HG03064 (cell line): Measurements from ENCODE around the gene GOLIM4.
"Not testable (repeated sequence)": the region's sequence is repeated elsewhere in the genome, so short reads cannot be mapped to it uniquely, and the experiment has no call there.

ENCODE experiments used
- ATAC-seq: cut with Tn5 transposase; IDR thresholded peaks from one replicate; pipeline ENCODE4 v1.9.1; 2021; ENCODE audit warnings: low read depth; ENCODE audit not compliant: unreplicated experiment

The GOLIM4 gene

DNA sequence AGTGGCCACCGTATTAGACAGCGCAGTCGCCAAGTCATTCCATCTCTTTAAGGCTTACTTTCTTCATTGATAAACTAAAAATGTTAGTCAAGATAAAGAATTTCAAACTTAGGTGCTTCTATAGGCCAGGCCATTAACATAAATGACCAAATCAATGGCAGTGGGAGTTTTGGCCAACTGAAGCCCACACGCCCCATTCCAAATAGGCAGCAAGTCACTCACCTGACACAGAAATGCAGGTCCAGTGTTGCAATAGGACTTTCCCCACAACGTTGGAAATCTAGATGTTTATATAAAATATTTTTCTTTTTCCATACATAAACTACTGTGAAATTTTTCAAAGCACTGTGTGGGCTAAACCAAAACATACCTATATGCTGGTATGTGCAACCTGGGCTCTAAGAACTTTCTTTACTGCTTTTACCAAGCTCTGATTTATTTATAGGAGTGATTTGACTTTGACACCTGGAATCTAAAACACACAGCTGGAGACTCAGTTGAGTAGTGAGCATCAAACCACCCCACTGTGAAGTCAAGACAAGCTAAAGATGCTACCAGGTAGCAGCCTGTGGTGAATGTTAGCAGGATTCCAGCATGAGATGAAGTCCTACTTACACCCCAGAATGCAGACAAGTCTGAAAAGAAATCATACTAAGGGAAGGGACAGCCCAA is 15.1 kb downstream of the GOLIM4 start:
- no peak for ATAC-seq

DNA sequence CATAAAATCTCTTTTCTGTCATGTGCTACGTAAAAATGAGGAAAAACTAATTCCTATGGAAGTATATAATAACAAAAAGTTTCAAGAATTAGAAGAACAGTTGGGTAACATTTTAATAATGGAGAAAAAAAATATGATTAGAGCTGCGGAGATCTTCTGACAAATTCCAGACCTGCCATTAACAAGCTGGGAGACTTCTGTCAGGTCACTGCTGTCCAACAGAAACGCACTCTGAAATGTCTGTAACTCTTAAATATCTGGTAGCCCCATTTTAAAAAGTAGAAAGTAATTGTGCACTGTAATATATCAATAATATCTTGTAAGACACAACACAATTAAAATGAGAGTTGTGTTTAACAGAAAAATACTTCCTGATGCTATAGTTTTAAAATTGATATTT is 15.7 kb downstream of the GOLIM4 start:
- ATAC-seq, result no peak

DNA sequence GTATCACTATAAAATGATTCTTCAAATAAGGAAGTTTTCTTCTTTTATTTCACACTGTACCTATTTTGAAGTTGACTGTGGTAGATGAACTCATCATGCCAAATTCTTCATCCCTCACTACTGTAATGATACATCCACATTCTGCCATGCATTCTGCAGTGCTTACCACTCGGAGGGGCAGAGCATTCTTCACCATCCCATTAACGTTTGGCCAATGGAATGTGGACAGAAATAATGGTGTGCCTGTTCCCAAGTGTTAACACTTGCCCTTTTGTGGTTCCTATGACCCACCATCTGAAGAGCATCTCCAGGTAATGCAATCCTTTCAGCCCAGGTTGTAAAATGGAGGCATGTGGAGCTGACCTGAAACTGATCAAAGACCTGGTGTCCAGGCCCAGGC is 18.6 kb downstream of the GOLIM4 start:
- no peak for ATAC-seq

DNA sequence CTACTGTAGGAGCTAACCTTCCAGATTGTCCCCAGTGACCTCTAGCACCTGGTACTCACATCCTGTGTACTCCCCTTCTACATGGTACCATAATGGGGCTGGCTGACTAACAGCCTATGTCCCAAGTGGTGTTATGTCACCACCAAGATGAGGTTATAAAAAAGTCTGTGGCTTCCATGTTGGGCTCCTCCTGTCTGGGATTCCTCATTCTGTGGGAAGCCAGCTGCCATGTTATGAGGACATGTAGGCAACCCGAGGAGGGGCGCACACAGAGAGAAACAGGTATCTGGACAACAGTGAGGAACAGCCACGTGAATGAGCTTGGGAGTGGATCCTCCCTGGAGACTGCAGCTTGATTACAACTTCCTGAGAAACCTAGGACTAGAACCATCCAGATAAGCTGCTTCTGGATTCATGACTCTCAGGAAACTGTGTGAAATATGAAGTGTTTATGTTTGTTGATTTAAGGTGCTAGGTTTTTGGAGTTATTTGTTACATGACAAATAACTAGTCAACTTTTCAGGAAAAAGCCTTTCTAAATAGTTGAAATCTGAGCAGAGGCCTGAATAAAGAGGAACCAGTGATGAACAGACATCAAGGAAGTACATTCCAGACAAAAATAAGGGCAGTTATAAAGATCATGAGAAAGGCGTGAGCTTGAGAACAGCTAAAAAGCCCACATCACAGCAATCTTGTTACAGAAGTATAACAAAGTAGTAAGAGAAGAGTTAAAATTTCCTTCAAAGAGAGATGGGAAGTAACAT is 21.7 kb downstream of the GOLIM4 start:
- ATAC-seq, result no peak

DNA sequence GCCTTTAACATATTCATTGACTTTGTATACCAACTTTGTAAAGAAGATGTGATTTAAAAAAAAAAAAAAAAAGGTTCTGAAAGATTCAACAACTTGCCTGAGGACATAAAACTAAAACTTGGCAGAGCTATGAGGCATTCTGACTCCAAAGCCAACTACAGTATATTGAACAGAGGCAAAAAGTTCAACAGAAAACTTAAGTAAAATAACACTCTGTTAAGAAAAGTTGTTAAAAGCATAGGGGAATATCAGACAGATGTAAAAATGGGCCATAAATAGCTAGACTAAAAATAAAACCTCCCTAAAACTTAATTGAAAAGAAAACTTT is 23.4 kb downstream of the GOLIM4 start:
- ATAC-seq, result no peak

DNA sequence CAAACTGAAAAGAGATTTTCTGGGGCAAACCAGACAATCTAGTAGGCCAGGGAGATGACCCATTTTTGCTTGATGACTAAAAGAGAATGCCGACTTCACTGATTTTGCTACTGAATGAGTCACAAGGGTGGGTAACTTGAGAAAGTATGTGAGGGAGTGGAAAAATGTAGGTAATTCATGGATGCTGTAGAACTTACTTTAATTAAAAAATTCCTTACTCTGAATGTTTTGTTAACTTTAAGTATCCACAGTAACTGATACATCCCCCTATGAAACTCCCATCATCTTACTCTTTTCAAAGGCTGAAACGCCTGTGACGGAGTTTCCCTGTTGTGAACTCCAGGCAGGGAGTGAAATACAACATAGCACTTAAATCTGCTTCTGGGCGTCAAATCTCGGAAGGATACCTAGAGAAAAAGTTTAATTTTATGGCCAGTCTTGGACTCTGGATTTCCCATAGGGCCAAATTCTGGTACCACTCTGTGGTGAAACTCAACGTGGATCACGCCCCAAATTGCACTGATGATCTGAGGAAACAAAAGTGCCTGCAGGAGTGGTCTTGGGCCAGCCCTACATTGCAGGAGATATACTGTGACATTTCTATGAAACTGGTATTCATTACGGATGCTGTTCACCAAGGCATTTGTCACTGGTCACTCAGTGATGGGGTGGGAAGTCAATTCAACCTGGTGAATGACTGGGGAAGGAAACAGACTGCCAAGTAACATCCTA is 24.0 kb downstream of the GOLIM4 start:
- ATAC-seq, result no peak

DNA sequence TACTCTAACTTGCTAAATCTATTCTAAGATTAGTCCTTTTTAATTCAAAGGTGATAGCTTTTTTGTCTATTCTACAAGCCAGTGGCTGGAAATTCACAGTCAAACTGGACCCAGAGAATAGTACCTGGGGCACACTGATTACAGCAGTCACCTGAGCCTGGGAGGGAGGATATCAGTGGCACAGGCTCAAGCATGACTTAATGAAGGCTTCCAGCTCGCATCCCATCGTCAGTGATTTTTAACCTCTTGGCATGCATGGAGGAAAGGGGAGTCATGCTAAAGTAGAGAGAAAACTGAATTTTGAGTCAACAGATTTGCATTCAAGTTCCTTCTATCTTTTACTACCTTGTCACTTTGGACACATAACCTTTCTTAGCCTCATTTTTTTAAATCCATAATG is 24.8 kb downstream of the GOLIM4 start:
- ATAC-seq, result no peak

DNA sequence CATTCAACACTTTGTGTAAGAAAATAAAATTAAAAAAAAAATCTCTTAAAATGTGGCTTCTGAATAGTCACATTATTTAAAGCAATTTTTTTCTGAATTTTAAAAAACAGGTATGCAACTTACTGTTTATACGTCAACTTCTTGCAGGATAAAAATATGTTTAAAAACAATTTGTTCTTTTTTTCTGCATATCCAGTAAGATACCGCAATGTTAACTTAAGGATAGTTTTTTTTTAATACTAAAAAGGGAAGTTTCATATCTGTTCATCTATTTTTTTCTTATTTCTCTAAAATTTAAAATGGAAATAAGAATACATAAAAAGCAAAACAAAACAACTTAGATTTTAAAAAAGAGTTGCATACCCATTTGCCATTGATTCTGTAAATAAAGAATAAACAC is 27.4 kb downstream of the GOLIM4 start:
- no peak for ATAC-seq

DNA sequence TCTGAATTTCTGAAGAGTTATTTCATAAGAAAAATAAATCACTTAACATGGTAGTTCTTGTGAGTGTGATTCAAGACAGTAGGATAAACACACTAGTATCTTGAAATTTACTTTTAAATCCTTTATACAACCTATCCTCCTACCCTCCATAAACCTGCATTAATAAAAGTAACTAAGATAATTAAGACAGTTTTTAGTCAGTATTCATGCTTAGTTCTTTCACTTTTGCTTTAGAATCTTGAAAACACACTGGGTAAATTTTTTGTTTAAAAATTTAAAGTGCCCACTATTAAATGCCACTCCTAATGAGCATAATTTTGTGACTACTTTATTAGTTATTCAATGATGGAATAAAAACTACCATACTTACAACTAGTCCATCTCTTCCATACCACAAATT is 28.8 kb downstream of the GOLIM4 start:
- no peak for ATAC-seq

DNA sequence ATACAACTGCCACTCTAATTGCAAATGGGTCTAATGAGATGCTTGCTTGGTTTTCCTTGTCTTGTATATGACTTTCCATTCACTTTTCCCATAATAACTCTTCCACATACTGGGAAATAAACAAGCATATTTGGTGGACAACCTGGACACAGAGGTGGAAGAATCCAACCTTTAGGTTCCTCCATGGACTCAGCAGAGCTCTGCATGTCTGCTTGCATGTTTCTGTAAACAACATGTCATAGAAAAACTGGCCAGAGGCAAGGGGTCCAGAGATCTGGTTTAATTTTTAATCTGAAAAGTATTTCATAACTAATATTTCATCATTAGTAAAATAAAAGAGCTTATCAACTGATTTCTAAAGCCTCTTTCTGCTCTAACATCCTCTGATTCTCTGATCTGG is 30.2 kb downstream of the GOLIM4 start:
- no peak for ATAC-seq

DNA sequence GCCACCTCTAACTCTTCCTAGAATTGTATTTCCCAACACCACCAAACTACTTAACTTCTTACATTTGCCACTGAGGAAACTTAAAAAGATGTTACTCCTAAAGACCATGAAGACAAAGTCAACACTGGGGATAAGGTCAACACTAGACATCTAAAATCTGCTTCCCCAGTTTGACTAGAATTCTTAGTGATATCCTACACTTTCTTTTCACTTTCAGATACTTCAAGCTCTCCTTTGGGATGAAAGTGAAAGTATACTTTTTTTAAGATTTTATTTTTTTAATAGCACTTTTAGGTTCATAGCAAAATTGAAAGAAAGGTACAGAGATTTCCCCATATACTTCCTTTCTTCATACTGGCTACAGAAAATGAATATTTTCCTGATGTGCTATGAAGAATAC is 32.6 kb downstream of the GOLIM4 start:
- ATAC-seq, result no peak

DNA sequence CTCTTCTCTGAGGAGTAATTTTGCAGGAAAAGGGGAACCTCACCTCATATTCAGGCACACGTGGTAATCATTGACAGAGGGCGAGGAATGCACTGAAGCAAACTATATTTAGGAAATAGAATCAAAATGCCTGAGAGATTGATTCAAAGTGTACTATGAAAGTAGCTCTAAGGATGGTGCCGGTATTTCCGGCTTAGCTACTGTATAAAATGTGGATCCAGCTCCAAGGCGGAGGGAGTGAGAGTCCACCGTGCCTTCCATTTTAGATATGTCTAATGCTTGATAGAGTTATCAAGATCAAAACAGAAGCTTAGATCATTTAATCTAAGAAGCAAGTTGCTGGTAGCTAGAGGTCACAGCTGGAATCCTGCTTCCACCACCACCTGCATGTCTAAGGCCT is 33.0 kb downstream of the GOLIM4 start:
- no peak for ATAC-seq

DNA sequence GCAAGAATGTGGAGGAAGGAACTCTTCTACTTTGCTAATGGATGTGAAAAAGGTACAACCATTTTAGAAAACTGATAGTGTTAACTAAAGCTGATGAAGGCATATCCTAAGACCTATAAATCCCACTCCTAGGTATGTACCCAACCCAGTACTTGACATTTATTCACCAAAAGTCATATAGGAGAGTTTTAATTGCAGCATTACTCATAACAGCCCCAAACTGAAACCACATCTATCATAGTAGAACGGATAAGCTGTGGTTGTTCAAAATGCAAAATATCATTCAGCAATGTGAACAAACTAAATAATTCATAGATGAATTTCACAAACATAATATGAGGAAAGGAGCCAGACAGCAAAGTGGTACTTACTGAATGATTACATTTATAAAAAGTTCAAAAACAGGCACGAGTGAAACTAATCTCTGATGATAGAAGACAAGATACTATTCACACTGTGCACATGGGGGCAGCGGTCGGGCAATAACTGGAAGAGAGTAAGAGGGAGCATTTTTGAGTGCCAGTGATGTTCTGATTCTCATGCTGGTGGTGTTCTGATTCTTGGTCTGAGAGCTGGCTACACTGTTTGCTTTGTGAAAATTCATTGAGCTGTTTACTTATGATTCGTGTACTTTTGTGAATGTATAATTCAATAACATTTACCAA is 34.3 kb downstream of the GOLIM4 start:
- peak; percentile 80 for ATAC-seq

DNA sequence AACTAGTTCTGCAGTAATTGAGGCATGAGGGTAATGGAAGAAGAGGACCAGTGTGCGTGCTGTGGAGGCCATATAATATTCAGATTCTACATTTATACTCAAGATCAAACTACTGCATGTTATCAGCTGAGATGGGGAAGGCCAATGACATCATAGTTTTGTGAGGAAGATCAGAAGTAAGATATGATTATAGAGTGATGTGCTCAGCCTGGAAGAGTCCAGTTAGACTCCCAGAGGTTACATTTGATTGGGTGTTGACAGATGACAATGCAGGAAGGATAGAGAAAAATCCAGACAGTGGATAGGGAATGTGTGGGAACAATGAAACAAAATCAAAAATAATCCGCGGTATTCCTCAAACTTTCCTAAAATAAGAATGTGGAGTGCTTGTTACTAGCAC is 35.4 kb downstream of the GOLIM4 start:
- ATAC-seq, result no peak

DNA sequence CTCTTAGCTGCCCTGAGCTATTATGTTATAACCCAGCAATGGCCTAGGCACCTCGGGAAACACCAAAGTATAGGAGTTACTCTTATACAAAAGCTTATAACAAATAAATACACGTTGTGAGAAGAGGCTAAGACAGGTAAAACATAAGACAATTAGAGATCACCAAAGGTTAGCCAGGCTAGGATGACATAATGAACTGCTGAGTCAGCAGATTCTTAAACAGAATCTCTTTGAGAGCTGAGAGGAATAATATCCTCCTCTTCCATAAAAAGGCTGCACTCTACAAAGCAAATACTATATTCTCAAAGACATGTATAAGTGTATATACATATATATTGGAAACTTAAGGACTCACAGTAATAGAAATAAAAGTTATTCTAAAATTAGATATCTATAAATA is 37.2 kb downstream of the GOLIM4 start:
- ATAC-seq, result no peak

DNA sequence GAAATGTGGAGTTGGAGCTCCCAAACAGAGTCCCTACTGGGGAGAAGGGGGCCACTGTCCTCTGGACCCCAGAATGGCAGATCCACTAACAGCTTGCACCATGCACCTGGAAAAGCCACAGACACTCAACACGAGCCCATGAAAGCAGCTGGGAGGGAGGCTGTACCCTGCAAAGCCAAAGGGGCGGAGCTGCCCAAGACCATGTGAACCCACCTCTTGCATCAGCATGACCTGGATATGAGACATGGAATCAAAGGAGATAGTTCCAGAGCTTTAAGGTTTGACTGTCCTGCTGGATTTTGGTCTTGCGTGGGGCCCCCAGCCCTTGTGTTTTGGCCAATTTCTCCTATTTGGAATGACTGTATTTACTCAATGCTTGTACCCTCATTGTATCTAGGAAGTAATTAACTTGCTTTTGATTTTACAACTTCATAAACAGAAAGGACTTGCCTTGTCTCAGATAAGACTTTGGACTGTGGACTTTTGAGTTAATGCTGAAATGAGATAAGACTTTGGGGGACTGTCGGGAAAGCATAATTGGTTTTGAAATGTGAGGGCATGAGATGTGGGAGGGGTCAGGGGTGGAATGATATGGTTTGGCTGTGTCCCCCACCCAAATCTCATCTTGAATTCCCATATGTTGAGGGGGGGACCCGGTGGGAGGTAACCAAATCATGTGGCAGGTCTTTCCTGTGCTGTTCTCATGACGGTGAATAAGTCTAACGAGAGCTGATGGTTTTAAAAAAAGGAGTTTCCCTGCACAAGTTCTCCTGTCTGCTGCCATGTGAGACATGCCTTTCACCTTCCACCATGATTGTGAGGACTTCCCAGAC is 39.1 kb downstream of the GOLIM4 start:
- ATAC-seq, result not testable (repeated sequence)

DNA sequence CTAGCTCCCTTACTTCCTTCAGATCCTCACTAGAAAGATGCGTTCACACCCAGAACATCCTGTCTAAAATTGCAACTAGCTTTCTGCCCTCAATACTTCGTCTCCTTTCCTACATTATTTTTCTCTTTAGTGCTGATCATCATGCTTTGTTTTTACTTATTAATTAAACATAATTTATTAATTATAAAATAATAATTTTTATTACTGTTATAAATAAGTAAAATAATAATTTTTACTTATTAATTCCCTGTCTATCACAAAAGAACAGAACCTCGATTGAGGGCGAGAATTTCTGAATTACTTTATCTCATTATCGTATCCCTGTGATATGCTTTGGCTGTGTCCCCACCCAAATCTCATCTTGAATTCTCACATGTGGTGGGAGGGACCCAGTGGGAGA is 41.3 kb downstream of the GOLIM4 start:
- ATAC-seq, result no peak

DNA sequence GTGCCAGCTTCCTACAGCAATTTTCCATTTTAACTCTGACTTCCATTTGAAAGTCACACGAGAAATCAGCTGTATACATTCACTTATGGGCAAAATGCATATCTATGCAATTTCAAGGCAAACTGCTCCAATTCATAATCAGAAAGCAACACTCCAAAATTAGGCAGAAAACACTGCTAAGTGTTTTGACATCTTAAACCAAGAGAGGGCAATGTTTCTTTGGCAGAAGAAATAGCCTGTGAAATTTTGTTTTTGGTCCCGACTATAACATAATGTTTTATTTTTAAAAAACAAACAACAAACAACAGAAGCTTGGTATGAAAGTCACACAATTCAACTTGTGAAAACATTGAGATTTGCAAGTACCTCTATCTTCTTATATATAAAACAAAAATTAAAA is 42.6 kb downstream of the GOLIM4 start:
- no peak for ATAC-seq

DNA sequence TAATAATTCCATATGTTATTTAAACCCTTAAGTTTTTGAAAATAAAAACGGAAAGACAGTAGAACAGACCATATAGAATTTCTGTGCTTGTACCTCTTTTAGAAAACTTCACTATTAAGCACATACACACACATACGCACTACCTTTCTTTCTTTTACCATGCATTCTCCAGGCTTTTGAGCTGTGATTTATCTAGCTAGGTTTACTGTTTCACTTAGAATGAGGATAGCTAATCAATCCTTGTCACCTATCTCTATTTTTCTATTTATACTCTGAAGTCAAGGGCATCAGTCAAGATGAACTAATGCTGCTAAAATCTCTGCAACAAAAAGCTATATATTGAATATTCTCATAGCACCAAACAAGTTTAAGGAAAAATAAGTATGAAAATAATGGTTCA is 43.2 kb downstream of the GOLIM4 start:
- no peak for ATAC-seq
